GM19023 (cell line): Measurements from ENCODE around the gene YIF1B.
"Not testable (repeated sequence)": the region's sequence is repeated elsewhere in the genome, so short reads cannot be mapped to it uniquely, and the experiment has no call there.

Source experiments
- ATAC-seq: cut with Tn5 transposase; IDR thresholded peaks from one replicate; pipeline ENCODE4 v1.9.1; 2021; ENCODE audit warnings: mild to moderate bottlenecking, moderate library complexity; ENCODE audit not compliant: unreplicated experiment

The YIF1B gene

GRCh38 chr19:38277969-38278680 lies 37.6 kb downstream of the YIF1B start:
- no peak for ATAC-seq

DNA sequence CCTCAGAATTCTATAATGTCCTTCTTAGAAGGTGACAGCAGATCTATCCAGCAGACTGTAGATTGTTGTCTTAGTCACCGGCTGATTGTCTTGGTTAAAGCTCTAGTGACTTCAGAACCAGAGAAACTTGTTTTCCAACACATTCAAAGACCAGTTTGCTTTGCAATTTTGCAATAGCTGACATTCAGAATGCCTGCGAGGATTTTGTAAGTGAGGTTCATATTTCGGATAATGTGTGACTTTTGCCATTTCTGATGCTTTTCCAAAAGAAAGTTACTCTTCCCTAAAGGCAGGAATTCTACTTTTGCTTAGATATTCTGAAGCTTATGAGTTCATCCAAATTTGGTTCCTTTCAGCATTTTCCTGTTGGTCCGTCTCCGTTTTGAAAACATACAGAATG lies 38.2 kb downstream of the YIF1B start:
- no peak for ATAC-seq

DNA sequence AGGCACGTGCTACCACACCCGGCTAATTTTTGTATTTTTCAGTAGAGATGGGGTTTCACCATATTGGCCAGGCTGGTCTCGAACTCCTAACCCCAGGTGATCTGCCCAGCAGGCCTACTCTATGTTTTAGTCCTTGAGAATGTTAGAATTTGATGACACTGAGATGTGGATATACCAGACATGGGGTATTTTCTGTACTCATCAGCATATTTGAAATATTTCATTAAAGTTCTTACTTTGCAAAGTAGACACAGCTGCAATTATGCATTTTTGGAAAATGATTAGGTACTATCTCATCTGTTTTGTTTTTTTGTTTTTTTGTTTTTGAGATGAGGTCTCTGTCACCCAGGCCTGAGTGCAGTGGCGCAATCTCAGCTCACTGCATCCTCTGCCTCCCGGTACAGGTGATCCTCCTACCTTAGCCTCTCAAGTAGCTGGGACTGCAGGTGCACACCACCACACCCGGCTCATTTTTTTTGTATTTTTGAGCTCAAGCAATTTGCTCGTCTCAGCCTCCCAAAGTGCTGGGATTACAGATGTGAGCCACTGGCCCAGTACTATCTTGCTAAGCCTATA lies 38.7 kb downstream of the YIF1B start:
- no peak for ATAC-seq

- no peak for ATAC-seq
Observed at GRCh38 chr19:38274739-38275138, 41.0 kb downstream of the YIF1B start.

- no peak for ATAC-seq
Observed at GRCh38 chr19:38273499-38273898, 42.2 kb downstream of the YIF1B start.

GRCh38 chr19:38270587-38271167 lies 45.1 kb downstream of the YIF1B start:
- no peak for ATAC-seq

- no peak for ATAC-seq
Observed at GRCh38 chr19:38268539-38268938, 47.2 kb downstream of the YIF1B start.

DNA sequence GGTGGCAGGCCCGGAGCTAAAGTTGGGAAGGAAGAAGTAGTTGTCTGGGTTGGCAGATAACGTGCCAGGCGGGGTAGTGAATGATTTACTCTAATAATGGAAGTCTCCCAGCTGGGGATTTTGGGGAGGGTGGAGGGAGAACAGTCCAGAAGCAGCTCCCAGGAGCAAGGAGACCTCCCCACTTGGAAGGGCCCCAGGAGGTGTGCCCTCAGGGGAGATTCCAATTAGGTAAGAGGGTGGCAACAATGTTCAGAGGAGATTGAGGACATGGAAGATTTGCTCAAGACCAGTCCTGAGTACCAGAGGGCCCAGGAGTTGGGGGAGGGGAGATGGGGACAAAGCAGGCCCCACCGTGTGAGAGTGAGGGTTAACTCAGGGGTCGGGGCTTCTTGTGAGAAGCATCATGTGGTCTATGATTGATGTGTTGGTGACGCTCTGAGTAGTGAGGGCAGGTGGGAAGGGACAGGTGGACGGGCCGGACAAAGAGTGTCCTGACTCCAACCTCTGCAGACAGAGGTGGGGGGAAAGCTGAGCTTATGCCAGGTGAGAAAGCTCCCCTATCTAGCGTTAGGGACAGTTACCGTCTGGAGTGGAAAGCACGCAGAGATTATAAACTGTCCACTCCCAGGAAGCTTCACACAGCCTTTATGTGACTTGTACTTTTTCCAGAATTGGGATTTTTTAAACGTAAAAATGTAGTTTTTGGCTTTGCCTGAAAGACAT lies 47.8 kb downstream of the YIF1B start:
- no peak for ATAC-seq

DNA sequence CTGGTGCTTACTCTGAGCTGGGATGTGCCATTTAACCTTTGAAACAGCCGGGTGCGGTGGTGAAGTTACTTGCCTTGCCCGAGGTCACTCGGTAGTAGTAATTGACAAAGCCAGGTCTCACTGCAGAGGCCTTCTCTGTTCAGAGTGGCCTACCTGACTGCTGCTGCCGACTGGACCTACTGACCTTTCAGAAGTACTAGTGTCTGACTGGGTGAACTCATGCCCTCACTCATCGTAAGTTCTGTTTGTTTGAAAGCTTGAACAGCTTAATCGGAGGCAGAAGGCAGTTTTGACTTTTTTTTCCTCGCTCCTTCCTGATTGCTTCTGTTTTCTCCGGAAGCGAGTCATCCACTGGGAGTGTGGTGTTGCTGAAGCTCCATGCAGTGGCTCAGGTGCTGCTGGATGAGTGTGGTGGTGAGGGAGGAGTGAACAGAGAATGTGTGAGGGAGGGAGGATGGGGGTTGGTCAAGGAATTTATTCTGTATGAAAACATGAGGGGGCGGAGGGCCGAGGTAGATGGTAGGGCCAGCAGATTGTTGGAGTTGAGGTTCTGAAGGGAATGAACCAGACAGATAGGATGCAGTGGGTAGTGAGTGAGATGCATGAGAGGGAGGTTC lies 48.7 kb downstream of the YIF1B start:
- no peak for ATAC-seq

DNA sequence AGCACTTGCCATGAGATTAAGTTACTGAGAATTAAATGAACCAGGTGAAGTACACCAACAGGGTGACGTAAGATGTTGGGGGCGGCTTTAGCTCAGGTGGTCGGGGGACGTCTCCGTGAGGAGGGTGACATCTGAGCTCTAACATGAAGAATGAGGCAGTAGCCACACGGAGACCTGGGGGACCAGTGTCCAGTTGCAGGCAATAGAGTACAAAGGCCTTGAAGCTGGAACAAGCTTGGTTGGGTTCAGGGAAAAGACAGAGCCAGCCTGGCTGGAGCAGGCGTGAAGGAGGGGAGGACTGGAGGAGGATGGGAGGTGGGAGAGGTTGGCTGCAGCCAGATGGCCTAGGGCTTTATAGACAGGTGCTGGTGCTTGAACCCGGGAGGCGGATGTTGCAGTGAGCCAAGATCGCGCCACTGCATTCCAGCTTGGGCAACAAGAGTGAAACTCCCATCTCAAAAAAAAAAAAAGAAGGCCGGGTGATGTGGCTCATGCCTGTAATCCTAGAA lies 49.8 kb downstream of the YIF1B start:
- ATAC-seq: no peak

DNA sequence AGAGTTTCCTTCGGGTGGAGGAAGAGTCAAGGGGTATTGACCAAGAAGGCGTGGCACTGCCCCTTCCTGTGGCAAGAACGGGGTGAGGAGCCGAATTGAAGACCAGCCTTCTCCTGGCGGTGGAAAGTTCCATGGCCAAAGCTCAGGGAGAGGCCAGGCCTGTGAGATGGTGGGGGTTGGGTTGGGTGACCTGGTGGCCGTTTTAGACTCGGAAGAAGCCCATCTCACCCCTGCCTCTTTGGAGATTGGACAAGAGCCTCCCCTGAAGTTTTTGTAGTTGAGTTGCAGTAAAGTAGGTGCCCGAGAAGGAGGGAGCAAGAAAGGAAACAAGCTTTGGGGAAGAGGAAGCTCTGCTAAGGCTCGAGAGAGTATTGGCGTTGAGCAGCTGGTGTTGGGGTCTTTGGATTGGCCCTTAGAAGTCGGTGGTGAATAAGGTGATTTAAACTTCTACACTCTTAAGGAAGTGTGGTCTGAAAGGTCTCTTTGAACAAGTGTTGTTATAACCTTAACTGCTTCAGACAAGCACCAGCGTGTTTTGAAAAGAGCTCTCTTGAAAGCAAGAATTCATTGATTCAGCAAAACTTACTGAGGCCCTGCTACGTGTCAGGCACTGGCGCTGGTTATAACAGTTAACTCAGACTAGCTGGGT lies 50.4 kb downstream of the YIF1B start:
- no peak for ATAC-seq

GRCh38 chr19:38264486-38265212 lies 51.1 kb downstream of the YIF1B start, which contains the start of gene SPINT2:
TSS of gene SPINT2 (plus strand) at chr19:38264573. CDS start at chr19:38264893, 320 bp downstream.
- ATAC-seq: no peak

DNA sequence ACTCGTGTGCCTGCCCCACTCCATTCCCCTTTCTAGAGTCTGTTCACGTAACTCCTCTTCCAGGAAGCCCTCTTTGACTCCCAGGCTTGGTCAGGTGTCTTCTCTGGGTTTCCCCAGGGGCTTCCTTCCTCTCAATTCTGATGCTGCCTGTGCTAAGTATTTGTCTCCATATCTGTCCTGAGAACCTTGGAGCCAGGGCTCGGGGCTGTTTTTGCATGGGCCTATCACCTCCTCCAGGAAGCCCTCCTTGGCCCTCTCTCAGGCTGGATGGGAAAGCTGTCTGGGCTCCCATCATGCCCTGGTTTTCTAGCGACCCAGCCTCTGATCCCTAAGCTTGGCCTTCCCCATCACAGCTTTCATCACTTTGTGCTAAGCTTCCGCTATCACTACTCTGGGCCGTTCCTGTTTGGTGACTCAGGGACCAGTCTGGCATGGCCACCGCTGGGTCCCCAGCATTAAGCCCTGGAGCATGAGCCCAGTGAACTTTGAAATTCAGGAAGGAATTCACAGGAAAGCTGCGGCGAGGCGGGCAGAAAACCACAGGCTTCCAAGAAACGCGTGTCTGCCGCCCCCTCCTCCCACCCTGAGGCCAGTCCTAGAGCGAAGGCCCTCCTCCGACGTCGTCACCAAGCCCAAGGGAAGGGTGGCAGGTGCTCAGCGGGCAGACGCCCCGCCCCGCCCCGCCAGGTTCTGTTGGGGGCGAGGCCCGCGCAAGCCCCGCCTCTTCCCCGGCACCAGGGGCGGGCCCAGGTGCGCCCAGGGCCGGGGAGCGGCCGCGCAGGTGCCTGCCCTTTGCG lies 51.9 kb downstream of the YIF1B start:
- no peak for ATAC-seq

GRCh38 chr19:38262585-38263268 lies 53.0 kb downstream of the YIF1B start:
- no peak for ATAC-seq

DNA sequence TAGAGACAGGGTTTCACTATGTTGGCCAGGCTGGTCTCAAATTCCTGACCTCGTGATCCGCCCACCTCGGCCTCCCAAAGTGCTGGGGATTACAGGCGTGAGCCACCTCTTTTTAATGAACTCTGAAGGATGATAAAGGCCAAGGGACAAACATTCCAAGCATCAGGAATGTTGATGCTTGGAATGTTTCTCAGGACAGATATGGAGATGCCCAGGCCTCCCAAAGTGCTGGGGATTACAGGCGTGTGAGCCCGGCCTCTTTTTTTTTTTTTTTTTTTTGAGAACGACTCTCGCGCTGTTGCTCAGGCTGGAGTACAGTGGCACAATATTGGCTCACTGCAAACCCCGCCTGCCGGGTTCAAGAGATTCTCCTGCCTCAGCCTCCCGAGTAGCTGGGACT lies 53.8 kb downstream of the YIF1B start:
- not testable (repeated sequence) for ATAC-seq

- no peak for ATAC-seq
Observed at GRCh38 chr19:38255383-38256014, 60.2 kb downstream of the YIF1B start.

- no peak for ATAC-seq
Observed at GRCh38 chr19:38253788-38254187, 62.0 kb downstream of the YIF1B start.
